ENCODE results near the gene ANKRD39.

GRCh38 chr2:96875498-96876268, 17.9 kb upstream of the ANKRD39 start:
- no peak for TF ChIP-seq EZH2 (optimal IDR thresholded peaks at IDR 0.05; ENCODE audit: low read depth, low read length)
- TF ChIP-seq CTCF (IDR thresholded peaks at IDR 0.05; ENCODE audit: low read length) = no peak
- TF ChIP-seq EZH2phosphoT487 (IDR thresholded peaks at IDR 0.05; ENCODE audit: low read length) = no peak
